Activated CD4-positive, alpha-beta T cell treated with anti-CD3 and anti-CD28 coated beads, Interleukin-2, amount 10 ng/mL, durations not matched to agents 24 days and 14 days (primary cell): Measurements from ENCODE around the gene EPHX1. TPM values are rescaled to one million over a fixed set of nuclear protein-coding genes. Genes with fewer than 3 reads are reported as not detected.
"Not testable (repeated sequence)": the region's sequence is repeated elsewhere in the genome, so short reads cannot be mapped to it uniquely, and the experiment has no call there.

ENCODE experiments used
- DNase-seq: peaks from one replicate; pipeline ENCODE4 v3.0.0; 2022
- H3K27ac Mint-ChIP-seq: one replicate; pipeline ENCODE4 v1.8.0; 2022; ENCODE audit warnings: mild to moderate bottlenecking, mixed read lengths
- H3K27me3 Mint-ChIP-seq: one replicate; pipeline ENCODE4 v1.8.0; 2022; ENCODE audit warnings: mixed read lengths
- H3K36me3 Mint-ChIP-seq: one replicate; pipeline ENCODE4 v1.8.0; 2022; ENCODE audit warnings: low read depth, mild to moderate bottlenecking, mixed read lengths
- H3K4me1 Mint-ChIP-seq: one replicate; pipeline ENCODE4 v1.8.0; 2021; ENCODE audit warnings: mixed read lengths
- H3K4me3 Mint-ChIP-seq: one replicate; pipeline ENCODE4 v1.8.0; 2022; ENCODE audit warnings: mild to moderate bottlenecking, moderate library complexity, mixed read lengths
- H3K9me3 Mint-ChIP-seq: one replicate; pipeline ENCODE4 v1.8.0; 2021; ENCODE audit warnings: mixed read lengths
- intact Hi-C: fragments of 100-400 bp; cut with micrococcal nuclease; formaldehyde crosslinking; loops from one replicate; pipeline ENCODE4 v1.15.1; 2023
- total RNA-seq: library from RNA; stranded (reverse); gene quantifications from 2 replicates; pipeline ENCODE4 v1.2.3, GENCODE V29; 2022

The EPHX1 gene
- total RNA-seq, 1 donor from 2014 or later: 1.8 TPM

DNA sequence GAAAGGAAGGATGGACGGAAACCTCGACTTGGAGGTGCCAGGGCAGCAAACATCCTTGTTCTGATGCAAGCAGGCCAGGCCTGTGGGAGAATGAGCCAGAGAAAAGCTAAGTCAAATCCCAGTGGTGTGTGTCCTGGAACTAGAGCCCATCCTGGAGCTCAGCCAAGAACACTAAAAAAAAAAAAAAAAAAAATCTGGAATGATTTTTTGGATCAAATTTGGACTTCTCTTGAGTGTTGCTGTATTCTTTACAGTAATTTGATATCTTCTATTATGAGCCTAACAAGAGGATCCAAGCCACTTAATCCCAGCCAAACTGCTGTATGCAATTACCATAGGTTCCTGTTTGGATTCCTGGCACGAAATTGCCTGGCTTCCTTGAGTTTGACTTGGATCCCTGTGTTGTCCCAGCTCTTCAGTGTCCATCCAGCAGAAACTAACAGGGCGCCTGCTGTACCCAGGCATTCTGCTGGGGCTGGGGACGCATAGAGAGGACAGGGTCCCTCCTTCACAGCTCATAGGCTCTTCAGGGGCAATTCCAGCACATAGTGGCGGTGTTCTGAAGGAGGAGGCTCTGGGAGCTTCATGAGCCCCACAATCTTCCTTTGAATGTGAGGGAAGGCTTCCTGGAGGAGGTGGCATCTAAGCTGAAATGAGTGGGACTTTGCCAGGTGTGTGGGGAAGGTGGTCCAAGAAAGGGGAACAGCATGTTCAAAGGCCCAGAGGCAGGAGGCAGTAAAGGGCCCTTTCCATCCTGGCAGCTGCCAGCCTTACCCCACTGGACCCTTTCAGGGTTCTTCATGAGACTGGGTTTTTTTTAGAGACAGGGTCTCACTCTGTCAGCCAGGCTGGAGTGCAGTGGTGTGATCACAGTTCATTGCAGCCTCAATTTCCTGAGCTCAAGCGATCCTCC, 24.7 kb downstream of the EPHX1 start:
- intact Hi-C loops: no loop called here
- Mint-ChIP-seq H3K36me3 (no peaks in the 10 kb centered on the region), H3K27me3 (no peaks in the 10 kb centered on the region), H3K4me1 (no peaks in the 10 kb centered on the region), H3K27ac (no peak overlapping the region), H3K4me3 (no peak overlapping the region), H3K9me3 (no peaks in the 10 kb centered on the region)
- DNase-seq: no peak

DNA sequence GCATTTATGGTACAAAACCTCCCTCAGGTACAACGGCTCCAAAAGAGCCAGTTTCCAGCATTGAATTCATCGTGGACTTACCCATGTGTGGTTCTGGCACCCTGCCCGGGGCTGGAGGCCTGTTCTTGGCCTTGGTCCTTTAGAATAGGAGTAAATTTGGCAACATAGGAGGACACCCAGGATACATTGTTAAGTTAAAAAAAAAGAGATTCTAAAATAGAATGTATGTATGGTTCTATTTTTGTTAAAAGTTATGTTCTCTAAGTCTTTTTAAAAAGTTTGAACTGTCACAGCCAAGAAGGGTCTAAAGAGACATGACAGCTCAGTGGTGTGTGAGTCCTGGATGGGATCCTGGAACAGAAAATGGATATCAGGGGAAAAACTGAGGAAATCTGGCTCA, 25.9 kb downstream of the EPHX1 start:
- DNase-seq: no peak
- intact Hi-C loops: no loop called here
- H3K4me1 Mint-ChIP-seq: no peaks in the 10 kb centered on the region
- H3K36me3 Mint-ChIP-seq: no peaks in the 10 kb centered on the region
- H3K27me3 Mint-ChIP-seq: no peaks in the 10 kb centered on the region
- H3K4me3 Mint-ChIP-seq: no peak overlapping the region
- no peaks in the 10 kb centered on the region for H3K9me3 Mint-ChIP-seq
- no peak overlapping the region for H3K27ac Mint-ChIP-seq

DNA sequence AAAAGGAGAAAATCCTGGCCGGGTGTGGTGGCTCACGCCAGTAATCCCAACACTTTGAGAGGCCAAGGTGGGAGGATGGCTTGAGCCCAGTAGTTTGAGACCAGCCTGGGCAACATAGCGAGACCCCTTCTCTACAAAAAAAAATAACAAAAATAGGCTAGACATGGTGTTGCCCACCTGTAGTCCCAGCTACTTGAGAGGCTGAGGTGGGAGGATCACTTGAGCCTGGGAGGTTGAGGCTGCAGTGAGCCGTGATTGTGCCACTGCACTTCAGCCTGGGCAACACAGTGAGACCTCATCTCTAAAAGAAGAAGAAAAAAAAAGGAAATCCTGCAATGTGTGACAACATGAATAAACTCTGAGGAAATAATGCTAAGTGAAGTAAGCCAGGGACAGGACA, 26.4 kb downstream of the EPHX1 start:
- DNase-seq, H3K27ac Mint-ChIP-seq, H3K4me3 Mint-ChIP-seq, H3K9me3 Mint-ChIP-seq, H3K4me1 Mint-ChIP-seq, H3K27me3 Mint-ChIP-seq, H3K36me3 Mint-ChIP-seq, intact Hi-C loops: not testable (repeated sequence)

DNA sequence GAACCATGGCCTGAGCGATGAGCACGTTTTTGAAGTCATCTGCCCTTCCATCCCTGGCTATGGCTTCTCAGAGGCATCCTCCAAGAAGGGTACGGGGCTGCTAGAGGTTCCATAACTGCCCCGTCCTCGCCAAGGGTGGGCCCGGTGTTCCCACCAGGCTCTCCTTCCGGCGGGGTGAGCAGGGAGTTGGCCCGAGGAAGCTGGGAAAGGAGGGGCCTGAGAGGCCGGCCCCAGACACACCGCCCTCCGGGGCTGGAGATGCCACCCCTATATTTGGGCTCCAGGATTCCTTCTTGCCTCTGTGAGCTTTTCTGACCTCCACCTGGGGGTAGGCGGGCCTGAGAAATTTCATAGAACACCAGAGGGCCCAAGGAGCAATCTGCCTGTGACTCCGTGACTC, 28.9 kb downstream of the EPHX1 start:
- H3K4me1 Mint-ChIP-seq: peaks cover 2% of the 10 kb centered on the region
- no peaks in the 10 kb centered on the region for H3K27me3 Mint-ChIP-seq
- no peak overlapping the region for H3K4me3 Mint-ChIP-seq
- intact Hi-C loops: no loop called here
- no peaks in the 10 kb centered on the region for H3K36me3 Mint-ChIP-seq
- H3K9me3 Mint-ChIP-seq: no peaks in the 10 kb centered on the region
- H3K27ac Mint-ChIP-seq: no peak overlapping the region
- DNase-seq: no peak

DNA sequence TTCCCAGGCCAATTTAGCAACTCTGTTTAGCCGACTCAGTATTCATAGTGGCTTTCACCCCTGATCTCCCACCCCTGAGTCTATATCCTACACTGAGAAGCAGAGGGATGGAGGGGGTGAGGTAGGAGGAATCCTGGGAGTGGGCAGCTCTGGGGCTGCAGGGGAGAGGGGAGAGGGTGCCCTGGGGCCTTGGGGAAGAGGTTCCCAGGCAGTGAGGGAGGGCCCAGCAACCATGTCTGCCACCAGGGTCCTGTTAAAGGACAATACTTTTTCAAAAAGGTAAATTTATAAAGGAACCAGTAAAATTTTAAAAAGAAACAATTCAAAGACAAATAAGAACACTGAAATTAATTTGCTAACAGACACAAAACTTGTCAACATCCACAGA, 30.3 kb downstream of the EPHX1 start:
- intact Hi-C loops: no loop called here
- Mint-ChIP-seq H3K9me3 (no peaks in the 10 kb centered on the region), H3K4me1 (peaks cover 2% of the 10 kb centered on the region), H3K27ac (no peak overlapping the region), H3K4me3 (no peak overlapping the region), H3K36me3 (no peaks in the 10 kb centered on the region), H3K27me3 (no peaks in the 10 kb centered on the region)
- DNase-seq: no peak

DNA sequence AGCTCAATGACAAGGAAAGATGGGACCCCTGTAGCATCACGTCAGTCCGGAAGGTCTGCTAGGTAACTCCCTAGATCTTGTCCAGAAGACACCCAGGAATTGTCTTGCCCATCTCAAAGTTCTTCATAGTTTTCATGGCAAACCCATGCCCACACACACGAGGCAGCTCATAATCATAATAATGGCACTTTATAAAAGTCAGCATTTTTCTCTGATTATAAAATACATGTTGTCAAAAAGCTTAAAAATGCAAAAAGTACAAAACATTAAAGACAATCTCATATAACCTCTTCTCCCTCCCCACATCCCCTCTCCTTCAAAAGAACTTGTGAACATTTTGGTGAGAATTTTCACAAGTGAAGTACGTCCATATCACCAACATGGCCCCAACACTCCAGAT, 30.8 kb downstream of the EPHX1 start:
- Mint-ChIP-seq H3K9me3 (no peaks in the 10 kb centered on the region), H3K27ac (no peak overlapping the region)
- intact Hi-C loops: no loop called here

DNA sequence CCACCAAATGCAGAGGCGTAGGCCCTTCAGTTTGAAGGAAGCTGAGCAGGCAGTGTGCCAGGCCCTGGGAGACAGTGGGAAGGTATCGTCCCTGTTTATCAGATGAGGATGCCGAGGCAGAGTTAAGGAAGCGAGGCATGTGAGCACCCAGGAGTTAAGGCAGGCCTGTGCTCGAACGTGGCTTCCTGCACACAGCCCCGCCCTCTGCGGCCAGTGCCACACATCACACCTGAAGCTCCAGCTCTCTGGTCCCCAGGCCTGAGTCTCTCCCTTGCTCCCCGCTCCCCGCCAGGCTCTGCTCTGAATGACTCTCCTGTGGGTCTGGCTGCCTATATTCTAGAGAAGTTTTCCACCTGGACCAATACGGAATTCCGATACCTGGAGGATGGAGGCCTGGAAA, 32.1 kb downstream of the EPHX1 start:
- Mint-ChIP-seq H3K27me3 (no peaks in the 10 kb centered on the region), H3K4me1 (peaks cover 2% of the 10 kb centered on the region), H3K27ac (no peak overlapping the region), H3K36me3 (peaks cover 7% of the 10 kb centered on the region), H3K9me3 (no peaks in the 10 kb centered on the region), H3K4me3 (no peak overlapping the region)
- intact Hi-C loops: no loop called here
- no peak for DNase-seq

More for the DNA sequence above, 30.8 kb downstream of the EPHX1 start:
- no peak for DNase-seq
- Mint-ChIP-seq H3K27me3 (no peaks in the 10 kb centered on the region), H3K36me3 (no peaks in the 10 kb centered on the region), H3K4me1 (peaks cover 2% of the 10 kb centered on the region), H3K4me3 (no peak overlapping the region)

DNA sequence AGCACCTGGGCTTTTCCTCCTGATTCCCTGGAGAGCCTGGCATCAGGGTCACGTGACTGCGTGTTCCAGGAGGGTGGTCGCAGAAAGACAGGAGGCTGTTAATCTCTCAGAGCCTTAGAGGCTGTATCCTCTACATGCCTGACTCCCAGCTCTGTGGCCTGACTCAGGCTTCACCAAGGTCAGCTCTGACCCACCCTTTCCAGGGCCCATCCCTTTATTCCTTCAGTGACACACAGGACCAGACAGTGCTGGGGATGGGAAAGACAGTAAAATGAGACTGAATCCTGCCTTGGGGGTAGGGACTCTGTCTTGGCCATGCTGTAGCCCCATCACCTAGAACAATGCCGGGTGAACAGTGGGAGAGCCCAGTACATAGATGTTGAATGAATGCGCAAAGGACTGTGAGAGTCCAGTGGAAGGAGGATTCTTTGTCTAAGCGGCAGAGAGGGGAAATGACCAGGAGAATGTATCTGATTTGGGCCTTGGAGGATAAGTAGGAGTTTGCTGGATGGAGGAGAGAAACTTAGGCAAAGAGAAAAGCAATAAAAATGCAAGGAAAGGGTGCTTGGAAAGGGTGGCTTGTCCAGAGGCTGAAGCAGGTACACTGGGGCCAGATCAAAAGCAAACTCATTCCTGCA, 33.0 kb downstream of the EPHX1 start:
- Mint-ChIP-seq H3K4me1 (peaks cover 2% of the 10 kb centered on the region), H3K27ac (no peak overlapping the region), H3K27me3 (no peaks in the 10 kb centered on the region), H3K9me3 (no peaks in the 10 kb centered on the region), H3K36me3 (peaks cover 9% of the 10 kb centered on the region), H3K4me3 (no peak overlapping the region)
- intact Hi-C loops: no loop called here
- DNase-seq: no peak

DNA sequence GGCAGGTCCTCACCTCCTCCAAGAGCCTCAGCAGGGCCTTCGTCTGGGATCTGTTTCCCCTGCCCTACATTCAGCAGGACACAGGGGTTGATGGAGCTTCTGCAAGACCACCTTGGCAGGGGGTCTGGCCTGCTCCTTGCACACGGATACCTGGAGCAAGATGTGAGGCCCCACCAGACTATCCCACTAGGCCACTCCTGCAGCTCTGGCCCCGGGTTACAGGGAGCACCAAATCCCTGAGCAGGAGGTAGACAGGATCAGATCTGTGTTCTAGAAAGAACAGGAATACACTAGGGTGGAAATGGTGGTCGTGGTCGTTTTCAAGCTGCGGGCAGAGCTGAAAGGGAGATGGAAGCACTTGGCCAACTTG, 33.5 kb downstream of the EPHX1 start:
- peaks cover 13% of the 10 kb centered on the region for H3K36me3 Mint-ChIP-seq
- H3K4me3 Mint-ChIP-seq: no peak overlapping the region
- H3K27ac Mint-ChIP-seq: no peak overlapping the region
- peaks cover 6% of the 10 kb centered on the region for H3K4me1 Mint-ChIP-seq
- DNase-seq: no peak
- H3K9me3 Mint-ChIP-seq: no peaks in the 10 kb centered on the region
- no peaks in the 10 kb centered on the region for H3K27me3 Mint-ChIP-seq
- intact Hi-C loops: no loop called here

DNA sequence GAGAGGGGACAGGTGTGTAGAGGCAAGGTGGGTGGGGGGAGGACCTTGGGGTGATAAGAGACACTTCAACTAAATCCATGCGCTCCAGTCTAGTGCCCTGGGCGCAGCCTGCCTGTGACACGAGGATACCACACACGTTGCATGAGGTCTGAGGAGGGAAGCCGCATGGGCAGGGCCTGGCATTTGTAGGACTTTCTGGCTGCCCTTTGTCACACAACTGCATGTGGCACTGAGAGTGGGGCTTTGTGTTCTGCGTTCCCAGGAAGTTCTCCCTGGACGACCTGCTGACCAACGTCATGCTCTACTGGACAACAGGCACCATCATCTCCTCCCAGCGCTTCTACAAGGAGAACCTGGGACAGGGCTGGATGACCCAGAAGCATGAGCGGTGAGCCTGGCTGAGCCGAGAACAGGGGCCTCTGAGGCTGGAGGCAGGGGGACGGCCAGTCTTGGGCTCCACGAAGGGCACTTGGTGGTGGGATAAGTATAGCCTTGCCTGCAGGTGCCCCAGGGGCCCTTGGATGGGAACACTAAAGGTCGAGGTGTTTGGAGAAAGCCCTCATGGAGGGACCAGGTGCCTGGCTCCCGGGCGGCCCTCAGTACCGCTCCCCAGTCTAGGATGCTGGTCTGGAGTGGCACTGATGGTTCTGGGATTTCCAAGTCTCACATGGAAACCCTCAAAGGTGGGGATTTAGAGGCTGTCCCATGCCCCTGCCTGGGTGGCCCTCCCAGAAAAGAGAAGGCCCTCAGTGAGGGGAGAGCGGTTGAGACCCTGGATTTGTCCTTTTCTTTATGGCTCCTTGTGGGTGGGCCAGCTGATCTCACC, 34.5 kb downstream of the EPHX1 start:
- Mint-ChIP-seq H3K27ac (no peak overlapping the region), H3K27me3 (no peaks in the 10 kb centered on the region), H3K4me3 (no peak overlapping the region), H3K4me1 (peaks cover 11% of the 10 kb centered on the region), H3K9me3 (no peaks in the 10 kb centered on the region), H3K36me3 (peaks cover 19% of the 10 kb centered on the region)
- intact Hi-C loops: no loop called here
- DNase-seq: no peak

DNA sequence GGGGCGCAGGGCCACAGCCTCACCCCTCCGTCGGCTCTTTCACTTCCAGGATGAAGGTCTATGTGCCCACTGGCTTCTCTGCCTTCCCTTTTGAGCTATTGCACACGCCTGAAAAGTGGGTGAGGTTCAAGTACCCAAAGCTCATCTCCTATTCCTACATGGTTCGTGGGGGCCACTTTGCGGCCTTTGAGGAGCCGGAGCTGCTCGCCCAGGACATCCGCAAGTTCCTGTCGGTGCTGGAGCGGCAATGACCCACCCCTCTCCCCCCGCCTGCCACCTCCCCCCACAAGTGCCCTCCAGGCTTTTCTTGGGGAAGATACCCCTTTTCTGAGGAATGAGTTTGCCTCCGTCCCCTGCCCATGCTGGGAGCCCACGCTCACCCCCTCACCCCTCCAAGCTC, 35.2 kb downstream of the EPHX1 start:
- Mint-ChIP-seq H3K27ac (no peak overlapping the region), H3K36me3 (peaks cover 22% of the 10 kb centered on the region), H3K9me3 (no peaks in the 10 kb centered on the region)

DNA sequence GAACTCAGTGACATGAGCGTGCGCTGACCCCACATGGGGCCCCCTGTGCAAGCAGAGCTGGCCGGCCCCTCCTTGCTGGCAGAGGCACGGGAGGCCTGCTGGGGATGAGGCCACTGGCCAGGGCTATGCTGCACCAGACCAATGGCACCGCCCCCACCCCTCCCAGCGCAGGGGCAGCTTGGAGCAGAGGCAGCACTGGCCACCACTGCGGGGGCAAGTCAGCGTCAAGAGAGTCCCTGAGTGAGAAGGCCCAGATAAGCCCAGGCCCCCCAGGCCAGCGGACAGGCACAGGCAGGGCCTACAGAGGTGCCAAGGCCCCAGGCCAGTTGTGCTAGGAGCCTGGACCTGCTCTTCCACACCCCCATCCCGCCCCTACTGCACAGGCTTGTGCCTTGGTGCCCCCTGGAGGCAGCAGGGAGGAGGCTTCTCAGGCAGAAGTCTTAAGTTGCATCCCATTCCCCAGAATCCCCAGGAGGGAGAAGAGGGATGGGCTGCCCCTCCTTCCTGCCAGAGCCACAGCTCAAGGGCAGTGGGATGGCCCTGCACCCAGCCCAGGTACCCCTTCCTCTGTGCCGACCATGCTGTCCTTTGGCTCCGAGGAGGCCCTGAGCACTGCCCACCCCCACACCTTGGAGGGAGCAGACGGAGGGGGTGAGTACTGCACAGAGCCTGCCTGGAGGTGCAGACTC, 35.8 kb downstream of the EPHX1 start:
- Mint-ChIP-seq H3K4me3 (no peak overlapping the region), H3K4me1 (peaks cover 17% of the 10 kb centered on the region), H3K9me3 (no peaks in the 10 kb centered on the region), H3K27me3 (no peaks in the 10 kb centered on the region), H3K27ac (no peak overlapping the region), H3K36me3 (peaks cover 22% of the 10 kb centered on the region)
- intact Hi-C loops: no loop called here
- DNase-seq: peak; percentile 78

More for the DNA sequence above, 35.2 kb downstream of the EPHX1 start:
- peaks cover 15% of the 10 kb centered on the region for H3K4me1 Mint-ChIP-seq
- H3K27me3 Mint-ChIP-seq: no peaks in the 10 kb centered on the region
- DNase-seq: no peak
- intact Hi-C loops: no loop called here
- no peak overlapping the region for H3K4me3 Mint-ChIP-seq

DNA sequence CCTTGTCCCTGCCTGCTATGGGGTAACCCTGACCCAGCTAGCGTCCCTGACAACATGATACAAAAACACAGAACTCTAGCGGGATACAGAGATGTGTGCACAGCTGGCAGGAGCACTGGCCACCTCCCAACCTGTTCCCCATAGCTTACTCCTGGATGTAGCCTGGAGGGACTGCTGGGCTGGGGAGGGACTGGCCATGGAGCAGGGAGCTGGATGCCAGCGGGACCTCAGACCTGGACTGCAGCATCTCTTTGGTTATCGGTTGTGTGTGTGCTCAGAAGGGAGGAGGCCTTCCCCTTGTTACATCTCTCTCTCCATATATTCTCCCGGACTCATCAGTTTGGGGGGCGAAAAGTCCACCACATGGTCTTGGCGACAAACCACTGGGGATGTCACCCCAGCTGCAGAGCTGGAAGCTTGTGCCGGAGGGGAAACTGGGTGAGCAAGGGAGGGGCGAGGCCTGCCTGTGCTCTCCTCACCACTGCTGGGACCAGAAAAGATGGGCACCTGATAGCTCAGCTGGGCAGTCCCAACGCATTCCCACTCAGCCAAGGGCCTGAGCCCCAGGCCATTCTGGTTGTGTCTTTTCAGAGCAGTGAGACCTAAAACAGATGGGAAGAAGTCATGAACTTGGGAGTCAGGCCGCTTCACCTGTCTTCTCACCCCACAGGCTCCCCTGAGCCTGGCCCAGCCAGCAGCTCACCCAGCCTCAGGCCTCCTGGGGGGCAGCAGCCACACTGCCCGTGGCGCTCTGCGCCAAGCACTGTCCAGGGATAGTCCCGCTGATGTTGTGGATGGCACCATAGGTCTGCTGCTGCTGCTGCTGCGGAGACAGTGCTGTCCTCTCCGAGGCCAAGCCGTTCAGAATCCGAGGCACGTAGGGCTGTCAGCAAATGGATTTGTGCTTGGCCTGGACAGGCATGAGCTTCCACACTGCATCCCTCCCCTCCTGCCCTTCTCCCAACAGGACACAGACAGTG, 36.7 kb downstream of the EPHX1 start:
- Mint-ChIP-seq H3K4me1 (peaks cover 17% of the 10 kb centered on the region), H3K27ac (no peak overlapping the region), H3K4me3 (no peak overlapping the region), H3K36me3 (peaks cover 26% of the 10 kb centered on the region), H3K9me3 (no peaks in the 10 kb centered on the region), H3K27me3 (no peaks in the 10 kb centered on the region)
- no peak for DNase-seq
- intact Hi-C loops: no loop called here
